GM18526 (cell line): Measurements from ENCODE around the gene HSPA4.

ENCODE experiments used
- POLR2A ChIP-seq: IDR thresholded peaks from 3 replicates; pipeline ENCODE4 v1.6.1; 2011; ENCODE audit not compliant: insufficient read length; ENCODE audit errors: extremely low read depth

Gene HSPA4

GRCh38 chr5:133051542-133052316 lies at the start of gene HSPA4:
Gene HSPA4 (plus strand): TSS chr5:133052013. CDS start chr5:133052251, 238 bp downstream.
- TF ChIP-seq POLR2A, result peak; percentile 90

DNA sequence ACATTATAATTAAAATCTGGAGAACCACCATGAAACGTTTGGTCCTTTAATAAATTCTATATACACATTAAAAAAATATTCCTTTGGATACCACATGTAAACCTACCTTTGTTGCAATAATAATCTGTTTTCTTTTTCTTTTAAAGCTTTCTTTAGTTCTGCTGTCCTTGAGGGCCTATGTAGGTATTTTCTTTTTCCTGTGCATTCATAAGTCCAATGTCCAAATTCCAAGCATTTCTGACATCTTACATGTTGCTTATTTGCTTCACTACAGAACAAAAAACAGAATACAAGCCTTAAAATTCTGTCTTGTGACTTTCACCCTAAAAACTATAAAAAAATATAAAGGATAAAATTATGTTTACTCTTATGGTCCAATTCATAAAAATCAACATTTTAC lies 45.2 kb upstream of the HSPA4 start:
- no peak for TF ChIP-seq POLR2A

GRCh38 chr5:133015466-133015865 lies 36.3 kb upstream of the HSPA4 start:
- no peak for TF ChIP-seq POLR2A

- TF ChIP-seq POLR2A, result no peak
Measured at GRCh38 chr5:133017964-133018363, 33.8 kb upstream of the HSPA4 start.

- TF ChIP-seq POLR2A, result peak; percentile 86
Measured at GRCh38 chr5:133025804-133026663, 25.8 kb upstream of the HSPA4 start, which contains the start of gene ZCCHC10. Gene ZCCHC10 (minus strand): TSS chr5:133026549. CDS start chr5:133026537, 12 bp downstream.

GRCh38 chr5:133026664-133027153 lies 25.1 kb upstream of the HSPA4 start:
- TF ChIP-seq POLR2A, result no peak

DNA sequence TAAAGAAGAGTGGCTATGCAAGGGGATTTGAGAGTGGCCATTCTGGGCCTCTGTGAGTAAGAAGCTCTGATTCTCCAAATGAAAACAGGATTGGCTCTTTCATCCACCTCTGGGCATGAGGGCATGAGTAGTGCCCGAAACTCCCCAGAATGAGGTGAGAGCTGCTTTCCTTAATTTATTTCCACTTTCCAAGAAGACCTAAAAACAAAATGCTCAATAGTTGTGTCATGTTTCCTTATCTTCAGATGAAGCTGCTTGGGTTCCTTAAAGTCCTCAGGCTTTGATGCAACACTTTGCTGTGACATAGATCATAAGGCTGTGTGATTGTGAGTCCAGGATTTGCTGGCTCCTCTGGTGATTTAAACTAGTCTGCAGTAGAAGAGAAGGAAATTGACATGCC lies 22.4 kb upstream of the HSPA4 start:
- no peak for TF ChIP-seq POLR2A

GRCh38 chr5:133030343-133031005 lies 21.3 kb upstream of the HSPA4 start:
- TF ChIP-seq POLR2A, result no peak

DNA sequence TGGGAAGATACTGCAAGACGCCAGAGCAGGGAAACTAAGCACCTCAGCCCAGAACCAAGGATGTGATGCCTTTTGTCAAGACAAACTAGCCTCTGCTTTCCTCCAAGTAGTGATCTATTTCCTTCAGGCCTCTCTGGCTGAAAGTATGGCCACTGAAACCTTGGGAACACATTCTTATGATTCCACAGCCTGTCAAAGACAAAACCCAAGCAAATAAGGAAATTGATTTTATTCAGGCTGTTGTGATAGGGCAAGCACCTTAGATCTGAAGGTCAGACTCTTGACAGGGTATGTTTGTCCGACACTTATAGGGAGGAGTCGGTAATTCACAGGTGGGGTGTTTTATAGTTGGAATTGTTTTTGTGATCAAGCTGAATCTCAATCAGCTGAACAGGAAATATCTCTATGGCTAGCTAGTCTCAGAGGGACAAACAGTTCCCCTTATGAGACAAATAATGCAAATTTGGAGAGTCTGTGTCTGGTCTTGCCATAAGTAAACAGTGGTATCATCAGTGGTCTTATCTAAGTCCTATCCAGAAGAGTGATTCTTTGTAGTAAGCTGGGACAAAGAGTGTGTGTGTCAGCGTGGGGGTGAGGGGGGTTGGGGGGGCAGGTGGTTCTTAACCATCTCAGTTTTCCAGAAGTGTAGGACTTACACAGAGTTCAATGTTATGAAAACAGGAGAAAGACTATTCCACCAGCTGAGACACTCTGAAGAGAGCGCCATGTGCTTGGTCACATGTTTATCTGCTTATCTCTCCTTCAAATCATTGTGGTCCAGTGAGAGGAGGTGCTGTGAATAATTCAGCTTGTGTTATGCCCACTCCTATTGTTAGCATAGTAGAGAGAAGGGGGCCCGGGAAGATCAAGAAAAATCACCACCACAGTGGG lies 18.7 kb upstream of the HSPA4 start:
- TF ChIP-seq POLR2A, result no peak

DNA sequence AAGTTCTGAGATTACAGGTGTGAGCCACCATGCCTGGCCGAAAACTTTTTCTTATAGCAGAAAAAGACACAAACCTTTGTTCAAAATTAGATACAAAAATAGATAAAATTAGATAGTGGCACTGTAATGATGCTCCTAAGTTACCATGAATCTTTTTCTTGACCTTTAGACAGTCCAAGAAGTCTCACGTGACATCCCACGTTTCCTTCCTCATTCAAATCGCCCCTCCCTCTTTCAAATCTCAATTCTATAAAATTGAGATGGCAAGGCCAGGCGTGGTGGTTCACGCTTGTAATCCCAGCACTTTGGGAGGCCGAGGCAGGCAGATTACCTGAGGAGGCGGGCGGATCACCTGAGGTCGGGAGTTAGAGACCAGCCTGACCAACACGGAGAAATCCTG lies 17.7 kb upstream of the HSPA4 start:
- no peak for TF ChIP-seq POLR2A

- TF ChIP-seq POLR2A, result no peak
Measured at GRCh38 chr5:133035224-133035623, 16.6 kb upstream of the HSPA4 start.

DNA sequence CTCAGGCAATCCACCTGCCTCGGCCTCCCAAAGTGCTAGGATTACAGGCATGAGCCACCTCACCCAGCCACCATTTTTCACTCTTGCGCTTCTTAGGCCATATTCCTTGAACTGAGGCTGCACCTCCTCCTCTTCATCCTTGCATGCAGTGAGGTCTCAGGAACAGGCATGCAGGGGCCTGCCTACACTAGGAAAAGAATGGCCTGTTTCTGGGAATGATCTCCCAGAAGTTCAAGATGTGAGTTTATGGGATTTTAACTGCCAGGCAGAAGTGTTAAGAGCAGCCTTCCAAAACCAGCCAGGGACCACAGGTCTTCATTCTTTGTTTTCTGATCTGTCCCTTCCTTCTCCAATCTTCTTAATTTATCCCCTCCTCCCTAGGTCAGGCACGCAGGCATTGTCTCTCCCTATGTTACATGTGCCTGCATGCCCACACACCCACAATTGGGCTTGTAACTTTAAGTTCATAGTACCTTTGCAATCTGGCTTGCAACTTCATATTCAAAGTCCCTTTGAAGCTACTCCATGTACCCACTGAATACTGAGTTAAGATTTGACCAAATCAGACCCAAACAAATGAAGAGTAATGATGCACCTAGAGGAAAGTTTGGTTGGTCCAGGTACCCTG lies 10.5 kb upstream of the HSPA4 start:
- TF ChIP-seq POLR2A, result no peak

GRCh38 chr5:133041910-133042309 lies 9.9 kb upstream of the HSPA4 start:
- TF ChIP-seq POLR2A, result no peak

GRCh38 chr5:133047404-133047803 lies 4.4 kb upstream of the HSPA4 start:
- TF ChIP-seq POLR2A, result no peak
